Glutamatergic neuron (in vitro differentiated cells): ENCODE data around the gene LENG8. TPM values are rescaled to one million over a fixed set of nuclear protein-coding genes. Genes with fewer than 3 reads are reported as not detected.
A peak's percentile ranks its signal among the peaks of the same experiment; 100 is the strongest.

Experiments used
- DNase-seq: peaks from one replicate; pipeline ENCODE4 v3.0.0; 2022
- H3K27ac Mint-ChIP-seq: one replicate; pipeline ENCODE4 v1.8.0; 2020; ENCODE audit warnings: mild to moderate bottlenecking, mixed read lengths, inconsistent platforms; ENCODE audit not compliant: unreplicated experiment
- H3K27me3 Mint-ChIP-seq: one replicate; pipeline ENCODE4 v1.8.0; 2020; ENCODE audit warnings: mild to moderate bottlenecking, moderate library complexity, mixed read lengths, inconsistent platforms; ENCODE audit not compliant: unreplicated experiment
- H3K36me3 Mint-ChIP-seq: one replicate; pipeline ENCODE4 v1.8.0; 2020; ENCODE audit warnings: mild to moderate bottlenecking, mixed read lengths, inconsistent platforms; ENCODE audit not compliant: unreplicated experiment
- H3K4me1 Mint-ChIP-seq: one replicate; pipeline ENCODE4 v1.8.0; 2020; ENCODE audit warnings: mild to moderate bottlenecking, low read depth, mixed read lengths, inconsistent platforms; ENCODE audit not compliant: unreplicated experiment
- H3K4me3 Mint-ChIP-seq: one replicate; pipeline ENCODE4 v1.8.0; 2020; ENCODE audit warnings: mild to moderate bottlenecking, mixed read lengths, inconsistent platforms; ENCODE audit not compliant: unreplicated experiment
- H3K9me3 Mint-ChIP-seq: one replicate; pipeline ENCODE4 v1.8.0; 2020; ENCODE audit warnings: mild to moderate bottlenecking, moderate library complexity, mixed read lengths, inconsistent platforms; ENCODE audit not compliant: unreplicated experiment
- CTCF ChIP-seq: fragments of 200-600 bp; sonication (generic); IDR thresholded peaks from one replicate; pipeline ENCODE4 v1.5.0; 2021; ENCODE audit not compliant: partially characterized antibody, unreplicated experiment
- total RNA-seq: library from RNA; stranded (reverse); fragmentation: NEBNext Ultra II Directional; extraction: Animal tissue kit (Norgen Biotek cat#: 25700); gene quantifications from one replicate; pipeline ENCODE4 v1.2.1, GENCODE V29; 2021; ENCODE audit not compliant: unreplicated experiment

The LENG8 gene
- total RNA-seq, 1 donor from 2014 or later = 278 TPM

DNA sequence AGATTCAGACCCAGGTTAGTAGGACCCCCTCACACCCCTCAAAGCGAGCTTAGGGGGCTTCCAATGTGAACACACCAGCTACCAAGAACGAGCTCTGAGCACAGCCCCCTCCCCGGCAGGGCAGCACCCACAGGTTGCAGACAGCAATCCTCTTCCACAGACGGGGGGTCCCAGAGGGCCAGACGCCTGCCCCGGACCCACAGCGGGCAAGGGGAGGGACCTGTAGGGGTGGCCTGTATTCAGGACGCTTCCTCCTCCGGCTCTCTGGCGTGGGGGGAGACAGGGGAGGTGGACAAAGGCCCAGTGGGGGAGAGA is 29.0 kb upstream of the LENG8 start:
- Mint-ChIP-seq H3K9me3 (peaks cover 16% of the 10 kb centered on the region), H3K27ac (no peak overlapping the region), H3K4me3 (no peak overlapping the region), H3K27me3 (peaks cover 11% of the 10 kb centered on the region), H3K4me1 (peaks cover 20% of the 10 kb centered on the region), H3K36me3 (peaks cover 6% of the 10 kb centered on the region)
- no peak for DNase-seq
- TF ChIP-seq CTCF = no peak

- Mint-ChIP-seq H3K9me3 (peaks cover 16% of the 10 kb centered on the region), H3K27me3 (peaks cover 11% of the 10 kb centered on the region), H3K36me3 (peaks cover 6% of the 10 kb centered on the region), H3K4me3 (no peak overlapping the region), H3K4me1 (peaks cover 20% of the 10 kb centered on the region), H3K27ac (no peak overlapping the region)
- DNase-seq = no peak
- TF ChIP-seq CTCF = no peak
Measured at GRCh38 chr19:54420383-54421168, 28.4 kb upstream of the LENG8 start.

DNA sequence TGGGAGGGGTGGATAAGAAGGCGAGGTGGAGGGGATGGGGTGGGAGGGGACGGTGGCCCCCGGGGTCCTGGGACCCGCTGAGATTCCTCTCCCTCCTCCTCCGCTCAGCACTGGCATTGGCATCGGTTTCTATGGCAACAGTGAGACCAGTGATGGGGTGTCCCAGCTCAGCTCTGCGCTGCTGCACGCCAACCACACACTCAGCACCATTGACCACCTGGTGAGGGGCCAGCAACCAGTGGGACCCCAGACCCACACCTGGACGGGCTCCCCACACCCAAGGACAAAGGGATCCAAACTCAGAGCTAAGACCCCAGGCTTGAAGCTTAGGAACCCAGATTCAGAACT is 27.9 kb upstream of the LENG8 start:
- H3K27me3 Mint-ChIP-seq = peaks cover 13% of the 10 kb centered on the region
- H3K4me1 Mint-ChIP-seq = peaks cover 20% of the 10 kb centered on the region
- no peak overlapping the region for H3K4me3 Mint-ChIP-seq
- peaks cover 6% of the 10 kb centered on the region for H3K36me3 Mint-ChIP-seq
- TF ChIP-seq CTCF = no peak
- H3K27ac Mint-ChIP-seq = no peak overlapping the region
- no peak for DNase-seq
- peaks cover 16% of the 10 kb centered on the region for H3K9me3 Mint-ChIP-seq

DNA sequence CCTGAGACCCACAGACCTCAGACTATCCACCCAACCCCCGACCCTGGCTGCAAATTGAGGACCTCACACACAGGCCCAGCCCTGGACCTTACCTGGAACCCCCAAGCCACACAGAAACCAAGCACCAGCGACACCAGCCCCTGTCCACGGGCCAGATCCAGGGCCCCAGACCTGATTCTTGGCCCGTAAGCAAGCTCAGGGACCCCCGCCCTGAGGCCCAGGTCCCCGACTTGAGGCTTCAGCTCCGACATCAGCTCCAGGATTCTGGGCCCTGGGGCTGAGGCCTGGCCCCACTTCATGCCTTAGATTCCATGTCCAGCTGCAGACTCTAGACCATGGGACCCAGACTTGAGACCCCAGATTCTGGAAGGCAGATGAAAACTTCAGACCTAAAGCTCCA is 27.5 kb upstream of the LENG8 start:
- Mint-ChIP-seq H3K27me3 (peaks cover 13% of the 10 kb centered on the region), H3K36me3 (peaks cover 6% of the 10 kb centered on the region)

DNA sequence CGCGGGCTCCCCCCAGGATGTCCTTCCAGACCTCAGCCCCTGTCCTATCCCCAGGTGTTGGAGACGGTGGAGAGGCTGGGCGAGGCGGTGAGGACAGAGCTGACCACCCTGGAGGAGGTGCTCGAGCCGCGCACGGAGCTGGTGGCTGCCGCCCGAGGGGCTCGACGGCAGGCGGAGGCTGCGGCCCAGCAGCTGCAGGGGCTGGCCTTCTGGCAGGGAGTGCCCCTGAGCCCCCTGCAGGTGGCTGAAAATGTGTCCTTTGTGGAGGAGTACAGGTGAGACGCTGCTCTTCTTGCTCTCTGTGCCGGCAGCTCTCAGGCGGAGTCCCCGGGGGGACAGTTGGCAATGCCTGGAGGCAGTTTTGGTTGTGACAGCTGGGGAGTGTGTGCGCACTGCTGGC is 26.9 kb upstream of the LENG8 start:
- no peak overlapping the region for H3K27ac Mint-ChIP-seq
- H3K36me3 Mint-ChIP-seq = peaks cover 4% of the 10 kb centered on the region
- H3K4me1 Mint-ChIP-seq = peaks cover 18% of the 10 kb centered on the region
- H3K27me3 Mint-ChIP-seq = peaks cover 16% of the 10 kb centered on the region
- peaks cover 15% of the 10 kb centered on the region for H3K9me3 Mint-ChIP-seq
- peak; percentile 44 for DNase-seq
- TF ChIP-seq CTCF = no peak
- no peak overlapping the region for H3K4me3 Mint-ChIP-seq

More for the DNA sequence above, 27.5 kb upstream of the LENG8 start:
- no peak for DNase-seq
- no peak overlapping the region for H3K27ac Mint-ChIP-seq
- no peak overlapping the region for H3K4me3 Mint-ChIP-seq
- H3K9me3 Mint-ChIP-seq = peaks cover 16% of the 10 kb centered on the region
- no peak for TF ChIP-seq CTCF
- peaks cover 20% of the 10 kb centered on the region for H3K4me1 Mint-ChIP-seq
